GM10847 (cell line): ENCODE results near the gene PLOD3.

Source experiments
- POLR2A ChIP-seq: IDR thresholded peaks from 2 replicates; pipeline ENCODE4 v1.6.1; 2011; ENCODE audit not compliant: insufficient read length; ENCODE audit errors: extremely low read depth

The PLOD3 gene

GRCh38 chr7:101201695-101202602 is 15.4 kb downstream of the PLOD3 start:
- no peak for TF ChIP-seq POLR2A

GRCh38 chr7:101200862-101201599 is 16.4 kb downstream of the PLOD3 start, which contains the start of gene MOGAT3:
MOGAT3 (minus strand) TSS chr7:101201036; CDS start chr7:101200854, 182 bp downstream.
- TF ChIP-seq POLR2A: no peak

GRCh38 chr7:101200504-101200861 is 16.9 kb downstream of the PLOD3 start:
- TF ChIP-seq POLR2A: no peak

- no peak for TF ChIP-seq POLR2A
Measured at GRCh38 chr7:101198476-101198875, 18.9 kb downstream of the PLOD3 start.

GRCh38 chr7:101197991-101198390 is 19.4 kb downstream of the PLOD3 start:
- no peak for TF ChIP-seq POLR2A

GRCh38 chr7:101195884-101196283 is 21.5 kb downstream of the PLOD3 start:
- no peak for TF ChIP-seq POLR2A

GRCh38 chr7:101189109-101189508 is 28.3 kb downstream of the PLOD3 start:
- TF ChIP-seq POLR2A: no peak

GRCh38 chr7:101186844-101187428 is 30.4 kb downstream of the PLOD3 start:
- no peak for TF ChIP-seq POLR2A

GRCh38 chr7:101186194-101186593 is 31.2 kb downstream of the PLOD3 start:
- no peak for TF ChIP-seq POLR2A

GRCh38 chr7:101185258-101185839 is 32.0 kb downstream of the PLOD3 start:
- TF ChIP-seq POLR2A: no peak

- TF ChIP-seq POLR2A: no peak
Measured at GRCh38 chr7:101180130-101180755, 37.1 kb downstream of the PLOD3 start, which contains the start of gene NAT16. NAT16 (minus strand) TSS chr7:101180293; CDS start chr7:101174807, 5,486 bp downstream.

- TF ChIP-seq POLR2A: no peak
Measured at GRCh38 chr7:101179713-101180112, 37.7 kb downstream of the PLOD3 start.

GRCh38 chr7:101179117-101179516 is 38.3 kb downstream of the PLOD3 start:
- no peak for TF ChIP-seq POLR2A

GRCh38 chr7:101177644-101178043 is 39.7 kb downstream of the PLOD3 start:
- TF ChIP-seq POLR2A: no peak

GRCh38 chr7:101175664-101176063 is 41.7 kb downstream of the PLOD3 start:
- no peak for TF ChIP-seq POLR2A
